A673 (cell line): ENCODE data around the gene ST6GALNAC4. TPM values are rescaled to one million over a fixed set of nuclear protein-coding genes. Genes with fewer than 3 reads are reported as not detected.

Experiments used
- BruUV-seq: library from RNA; stranded (reverse); fragments of 400-500 nt; replicated peaks from 2 replicates; lab custom pipeline; 2021; lab: Mats Ljungman, UMichigan
- CTCF ChIA-PET: fragments of 300-600 bp; sonication (Branson Sonifier 250); formaldehyde crosslinking; loops from one replicate; lab custom pipeline; 2022; ENCODE audit warnings: antibody characterized with exemption; lab: Charles Lee
- POLR2A ChIA-PET: fragments of 300-600 bp; sonication (Branson Sonifier 250); formaldehyde crosslinking; loops from one replicate; lab custom pipeline; 2022; ENCODE audit warnings: antibody characterized with exemption; ENCODE audit not compliant: low non-redundant PET; lab: Charles Lee
- DNase-seq: peaks from one replicate; pipeline ENCODE4 v3.0.0-alpha.2; 2015; ENCODE audit warnings: low spot score
- H3K27ac ChIP-seq: fragments of 200-600 bp; sonication (generic); 2 replicates; pipeline ENCODE4 v1.5.1; 2016; ENCODE audit warnings: mixed run types, low read depth, mild to moderate bottlenecking, mixed read lengths, antibody characterized with exemption, low read length; ENCODE audit not compliant: poor library complexity, severe bottlenecking
- H3K27me3 ChIP-seq: fragments of 200-600 bp; sonication (generic); replicated peaks from 2 replicates; pipeline ENCODE4 v1.6.1; 2017; ENCODE audit warnings: mixed run types, low read depth, mild to moderate bottlenecking, mixed read lengths, antibody characterized with exemption, low read length; ENCODE audit not compliant: insufficient read depth, poor library complexity
- H3K36me3 ChIP-seq: fragments of 200-600 bp; sonication (generic); 2 replicates; pipeline ENCODE4 v1.6.1; 2016; ENCODE audit warnings: mixed run types, mild to moderate bottlenecking, mixed read lengths, antibody characterized with exemption, low read length; ENCODE audit not compliant: insufficient read depth, poor library complexity, severe bottlenecking
- H3K4me1 ChIP-seq: fragments of 200-600 bp; sonication (generic); 2 replicates; pipeline ENCODE4 v1.6.1; 2017; ENCODE audit warnings: mixed run types, mild to moderate bottlenecking, mixed read lengths, antibody characterized with exemption, low read length; ENCODE audit not compliant: insufficient read depth, poor library complexity, severe bottlenecking
- H3K4me3 ChIP-seq: fragments of 200-600 bp; sonication (generic); 2 replicates; pipeline ENCODE4 v1.5.1; 2016; ENCODE audit warnings: low read depth, mixed run types, mild to moderate bottlenecking, mixed read lengths, low read length; ENCODE audit not compliant: poor library complexity, severe bottlenecking
- H3K9me3 ChIP-seq: fragments of 200-600 bp; sonication (generic); 2 replicates; pipeline ENCODE4 v1.6.1; 2016; ENCODE audit warnings: mixed run types, low read depth, mild to moderate bottlenecking, mixed read lengths, antibody characterized with exemption, low read length; ENCODE audit not compliant: poor library complexity, severe bottlenecking
- EZH2 ChIP-seq: fragments of 200-600 bp; sonication (generic); IDR thresholded peaks from 2 replicates; pipeline ENCODE4 v1.6.1; 2017; ENCODE audit warnings: borderline replicate concordance, low read depth, mild to moderate bottlenecking, mixed read lengths, antibody characterized with exemption, low read length; ENCODE audit not compliant: poor library complexity, severe bottlenecking
- intact Hi-C: fragments of 100-400 bp; cut with micrococcal nuclease; formaldehyde crosslinking; loops from one replicate; pipeline ENCODE4 v1.10.0; 2022; ENCODE audit not compliant: unreplicated experiment
- total RNA-seq: library from RNA; stranded (reverse); gene quantifications from 2 replicates; pipeline ENCODE4 v1.2.3, GENCODE V29; 2021
- TF ChIP-seq, protein P1 (sequence below): fragments of 300-800, 200-600 bp; sonication (generic); conservative IDR thresholded peaks from 2 replicates; pipeline ENCODE4 v1.5.1; 2017; ENCODE audit warnings: low read depth, mild to moderate bottlenecking, antibody characterized with exemption, low read length, moderate library complexity, mixed read lengths

Gene ST6GALNAC4
- total RNA-seq, 1 experiment from 2014 or later, result 11.8 TPM

GRCh38 chr9:127886401-127886972 lies 30.4 kb downstream of the ST6GALNAC4 start:
- CTCF ChIA-PET, result no interaction called here

DNA sequence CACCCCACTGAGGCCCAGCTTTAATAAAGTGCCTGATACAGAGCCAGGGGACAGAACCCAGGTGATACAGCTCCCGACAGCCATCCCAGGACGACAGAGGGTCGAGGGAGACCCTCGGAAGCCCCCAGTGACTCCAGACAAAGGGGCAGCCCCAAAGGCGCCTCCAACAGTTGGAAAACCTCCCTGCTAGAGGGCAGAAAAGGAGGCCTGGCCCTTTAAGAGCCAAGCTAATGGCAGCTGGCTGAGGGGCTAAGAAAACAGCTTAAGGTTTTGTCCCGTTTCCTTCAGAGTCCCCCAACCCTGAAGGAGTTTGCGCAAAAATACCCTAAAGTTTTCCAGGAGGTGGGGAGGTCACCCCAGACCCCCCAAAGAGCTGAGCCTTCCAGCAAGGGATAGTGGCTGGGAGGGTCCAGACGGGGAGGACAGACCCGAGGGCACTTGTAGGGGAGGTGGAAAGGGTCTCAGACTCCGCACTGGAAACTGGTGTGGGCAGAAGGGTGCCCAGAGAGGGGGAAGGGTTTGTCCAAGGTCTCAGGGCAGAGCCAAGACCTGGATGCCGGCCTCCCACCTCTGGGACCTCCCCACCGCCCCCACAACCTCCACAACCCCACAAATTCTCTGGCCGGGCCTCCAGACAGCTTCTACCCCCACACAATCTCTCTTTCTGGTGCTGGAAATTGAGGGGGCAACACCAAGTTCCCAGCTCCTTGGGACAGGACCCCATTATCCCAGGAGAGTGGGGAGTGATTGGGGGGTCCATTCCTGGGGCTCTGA lies 31.1 kb downstream of the ST6GALNAC4 start:
- H3K9me3 ChIP-seq, result no peaks in the 10 kb centered on the region
- CTCF ChIA-PET, result interaction anchor here (0.9 kb wide), 1 partner anchor 16 kb away, joined by 6 read pairs; no protein-coding TSS in a partner anchor
- H3K27me3 ChIP-seq, result no peaks in the 10 kb centered on the region
- intact Hi-C loops, result no loop called here
- no peak overlapping the region for H3K4me3 ChIP-seq
- no peak for DNase-seq
- peak overlapping the region; percentile 80 for H3K27ac ChIP-seq
- no peak for TF ChIP-seq EZH2
- TF ChIP-seq, protein P1, sequence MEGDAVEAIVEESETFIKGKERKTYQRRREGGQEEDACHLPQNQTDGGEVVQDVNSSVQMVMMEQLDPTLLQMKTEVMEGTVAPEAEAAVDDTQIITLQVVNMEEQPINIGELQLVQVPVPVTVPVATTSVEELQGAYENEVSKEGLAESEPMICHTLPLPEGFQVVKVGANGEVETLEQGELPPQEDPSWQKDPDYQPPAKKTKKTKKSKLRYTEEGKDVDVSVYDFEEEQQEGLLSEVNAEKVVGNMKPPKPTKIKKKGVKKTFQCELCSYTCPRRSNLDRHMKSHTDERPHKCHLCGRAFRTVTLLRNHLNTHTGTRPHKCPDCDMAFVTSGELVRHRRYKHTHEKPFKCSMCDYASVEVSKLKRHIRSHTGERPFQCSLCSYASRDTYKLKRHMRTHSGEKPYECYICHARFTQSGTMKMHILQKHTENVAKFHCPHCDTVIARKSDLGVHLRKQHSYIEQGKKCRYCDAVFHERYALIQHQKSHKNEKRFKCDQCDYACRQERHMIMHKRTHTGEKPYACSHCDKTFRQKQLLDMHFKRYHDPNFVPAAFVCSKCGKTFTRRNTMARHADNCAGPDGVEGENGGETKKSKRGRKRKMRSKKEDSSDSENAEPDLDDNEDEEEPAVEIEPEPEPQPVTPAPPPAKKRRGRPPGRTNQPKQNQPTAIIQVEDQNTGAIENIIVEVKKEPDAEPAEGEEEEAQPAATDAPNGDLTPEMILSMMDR, result no peak
- peaks cover 29% of the 10 kb centered on the region for H3K36me3 ChIP-seq
- POLR2A ChIA-PET, result no interaction called here
- H3K4me1 ChIP-seq, result peaks cover 32% of the 10 kb centered on the region
- TSS peak; percentile 26 for BruUV-seq

More at GRCh38 chr9:127886401-127886972, 30.4 kb downstream of the ST6GALNAC4 start:
- no peak overlapping the region for H3K4me3 ChIP-seq
- TF ChIP-seq, protein P1, result no peak
- no peak for TF ChIP-seq EZH2
- no TSS peak for BruUV-seq
- DNase-seq, result peak; percentile 40
- peaks cover 32% of the 10 kb centered on the region for H3K4me1 ChIP-seq
- peaks cover 33% of the 10 kb centered on the region for H3K36me3 ChIP-seq
- POLR2A ChIA-PET, result no interaction called here
- no peaks in the 10 kb centered on the region for H3K9me3 ChIP-seq
- H3K27ac ChIP-seq, result no peak overlapping the region
- intact Hi-C loops, result no loop called here
- no peaks in the 10 kb centered on the region for H3K27me3 ChIP-seq

DNA sequence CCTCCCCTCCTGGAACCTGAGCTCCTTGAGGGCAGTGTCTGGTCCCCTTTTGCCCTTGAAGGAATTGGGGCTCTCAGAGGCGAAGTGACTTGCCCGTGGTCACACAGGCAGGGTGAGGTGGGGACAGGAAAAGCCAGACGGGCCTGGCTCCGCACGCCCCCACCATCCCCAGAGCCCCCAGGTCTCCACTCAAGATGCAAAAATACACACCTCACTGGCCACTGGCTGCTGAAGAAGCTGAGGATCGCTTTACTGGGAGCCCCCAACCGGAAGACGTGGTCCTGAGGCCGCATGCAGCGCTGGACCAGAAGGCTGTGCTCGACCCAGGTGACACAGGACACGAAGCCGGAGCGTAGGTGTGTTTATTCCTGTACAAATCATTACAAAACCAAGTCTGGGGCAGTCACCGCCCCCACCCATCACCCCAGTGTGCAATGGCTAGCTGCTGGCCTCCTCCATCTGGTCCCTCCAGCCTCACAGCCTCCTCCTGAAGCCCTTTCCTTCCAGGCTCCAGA lies 31.8 kb downstream of the ST6GALNAC4 start:
- Histone ChIP-seq H3K36me3 (peaks cover 23% of the 10 kb centered on the region), H3K27me3 (no peaks in the 10 kb centered on the region), H3K4me1 (peaks cover 32% of the 10 kb centered on the region), H3K4me3 (no peak overlapping the region), H3K27ac (peak overlapping the region; percentile 80), H3K9me3 (no peaks in the 10 kb centered on the region)
- TF ChIP-seq, protein P1, result no peak
- TF ChIP-seq EZH2, result no peak
- no peak for DNase-seq
- CTCF ChIA-PET, result interaction anchor here (0.9 kb wide), 1 partner anchor 15 kb away, joined by 6 read pairs; no protein-coding TSS in a partner anchor
- no TSS peak for BruUV-seq
- POLR2A ChIA-PET, result no interaction called here
- intact Hi-C loops, result no loop called here
